Activated CD8-positive, alpha-beta memory T cell treated with anti-CD3 and anti-CD28 coated beads, Interleukin-2, amount 50 U/mL, for 48 hours (primary cell): ENCODE measurements around the gene KCNAB3.
A peak's percentile ranks its signal among the peaks of the same experiment; 100 is the strongest.

Experiments
- DNase-seq: peaks from one replicate; pipeline ENCODE4 v3.0.0-alpha.2; 2020

KCNAB3 gene

DNA sequence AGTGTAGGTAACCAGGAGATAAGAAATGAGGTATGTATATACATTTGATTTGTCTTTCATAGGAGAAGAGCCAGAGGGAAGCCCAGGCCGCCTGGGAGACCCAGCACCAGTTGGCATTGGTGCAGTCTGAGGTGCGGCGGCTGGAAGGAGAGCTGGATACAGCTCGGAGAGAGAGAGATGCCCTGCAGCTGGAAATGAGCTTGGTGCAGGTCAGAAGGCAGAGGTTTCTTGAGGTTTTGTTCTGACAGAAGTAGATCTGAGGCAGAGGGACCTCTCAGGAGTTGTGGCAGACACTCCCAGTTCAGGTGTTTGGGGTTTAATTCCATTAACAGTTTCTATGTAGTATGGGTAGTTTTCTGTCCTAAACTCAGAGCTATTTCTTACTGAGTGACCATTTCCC, 10.4 kb upstream of the KCNAB3 start:
- no peak for DNase-seq

DNA sequence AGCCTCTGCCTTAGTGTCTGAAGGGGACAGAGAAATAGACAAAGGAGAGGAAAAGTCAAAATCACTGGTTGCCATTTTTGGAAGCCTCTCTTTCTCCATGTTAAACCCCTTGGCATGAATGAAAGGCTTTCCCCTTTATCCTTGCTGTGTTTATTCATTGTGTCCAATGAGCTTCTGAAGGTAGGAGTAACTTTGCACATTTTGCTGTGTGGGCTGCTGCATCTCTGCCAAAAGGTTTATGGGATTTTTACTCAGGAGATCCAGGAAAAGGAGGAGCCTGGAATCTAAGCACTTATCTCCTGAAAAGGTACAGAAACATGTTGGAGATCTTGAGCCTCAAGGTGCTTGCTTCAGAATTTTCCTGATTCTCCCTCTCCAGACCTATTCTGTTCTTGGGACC, 6.2 kb upstream of the KCNAB3 start:
- no peak for DNase-seq

DNA sequence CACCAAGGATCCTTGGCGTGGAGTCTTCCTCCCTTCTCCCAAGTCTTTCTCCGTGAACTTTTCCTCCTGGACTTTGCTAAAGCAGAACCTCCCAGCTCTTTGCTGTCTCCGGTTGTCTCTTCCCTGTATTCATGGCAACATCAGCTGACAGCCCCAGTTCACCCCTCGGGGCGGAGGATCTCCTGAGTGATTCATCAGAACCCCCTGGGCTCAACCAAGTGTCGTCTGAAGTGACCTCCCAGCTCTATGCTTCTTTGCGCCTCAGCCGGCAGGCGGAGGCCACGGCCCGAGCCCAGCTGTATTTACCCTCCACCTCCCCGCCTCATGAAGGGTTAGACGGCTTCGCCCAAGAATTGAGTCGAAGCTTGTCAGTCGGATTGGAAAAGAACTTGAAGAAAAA, 3.3 kb upstream of the KCNAB3 start:
- peak; percentile 69 for DNase-seq

DNA sequence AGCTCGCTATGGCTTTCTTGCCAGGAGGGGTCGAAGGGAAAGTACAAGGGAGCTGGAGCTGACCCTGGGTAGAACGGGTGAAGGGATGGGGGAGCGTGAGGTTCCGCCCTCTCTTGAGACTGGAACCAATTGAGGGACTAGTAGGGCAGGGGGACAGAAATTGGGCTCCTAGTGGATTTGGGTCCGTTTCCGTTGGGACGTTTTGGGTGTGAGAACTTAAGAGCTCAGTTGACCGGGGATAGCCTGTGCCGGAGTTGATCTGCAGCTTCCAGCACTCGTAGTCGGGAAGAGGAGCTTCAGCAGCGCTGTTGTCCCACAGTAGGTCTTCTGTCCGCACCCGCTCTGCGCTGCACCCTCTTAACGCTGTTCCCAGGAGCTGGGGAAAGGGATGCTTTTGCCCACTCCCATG, 2.8 kb upstream of the KCNAB3 start:
- peak; percentile 67 for DNase-seq

DNA sequence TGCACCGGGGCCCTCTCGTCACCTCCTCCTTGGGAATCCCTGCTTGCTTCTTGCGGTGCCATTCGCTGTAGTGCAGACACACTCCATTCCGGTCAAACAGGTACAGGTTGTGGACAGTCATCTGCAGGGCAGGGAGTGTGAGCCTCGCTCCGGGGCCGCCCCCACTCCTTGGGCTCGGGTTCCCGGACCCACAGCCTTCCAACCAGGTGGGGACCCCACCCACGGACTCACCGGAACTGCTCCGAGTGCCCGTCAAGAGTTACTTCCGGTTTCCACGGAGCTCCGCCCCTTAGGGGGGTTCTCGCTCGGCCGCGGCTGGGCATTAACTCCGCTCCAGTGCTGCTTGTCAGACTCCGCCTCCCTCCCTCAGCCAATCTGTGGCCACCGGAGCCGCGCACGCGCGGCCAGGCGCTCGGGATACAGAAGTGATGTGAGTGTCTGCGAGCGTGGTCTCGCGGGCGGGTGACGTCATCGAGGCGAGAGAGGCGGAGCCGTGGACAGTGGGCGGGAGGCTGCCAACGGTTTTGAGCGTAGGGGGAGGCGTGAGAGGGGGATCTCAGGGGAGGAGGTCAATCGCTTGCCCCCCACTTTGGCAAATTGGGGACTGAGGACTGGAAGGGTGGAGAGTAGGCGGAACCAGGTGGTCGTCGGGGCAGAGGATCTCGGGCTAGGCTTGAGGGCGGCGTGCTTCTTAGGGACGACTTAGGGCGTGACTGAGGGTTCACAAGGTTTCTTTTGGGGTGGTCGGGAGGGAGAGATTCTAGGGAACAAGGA, 2.2 kb upstream of the KCNAB3 start, which contains the start of the genes CNTROB and TRAPPC1:
TSS of gene CNTROB (plus strand) at position 498 of the 774 bp plus-strand sequence. CDS start 874 bp downstream, outside the sequence.
TSS of gene TRAPPC1 (minus strand) at position 238 of the 774 bp plus-strand sequence. CDS start at position 121, 117 bp downstream.
- DNase-seq: peak; percentile 100

DNA sequence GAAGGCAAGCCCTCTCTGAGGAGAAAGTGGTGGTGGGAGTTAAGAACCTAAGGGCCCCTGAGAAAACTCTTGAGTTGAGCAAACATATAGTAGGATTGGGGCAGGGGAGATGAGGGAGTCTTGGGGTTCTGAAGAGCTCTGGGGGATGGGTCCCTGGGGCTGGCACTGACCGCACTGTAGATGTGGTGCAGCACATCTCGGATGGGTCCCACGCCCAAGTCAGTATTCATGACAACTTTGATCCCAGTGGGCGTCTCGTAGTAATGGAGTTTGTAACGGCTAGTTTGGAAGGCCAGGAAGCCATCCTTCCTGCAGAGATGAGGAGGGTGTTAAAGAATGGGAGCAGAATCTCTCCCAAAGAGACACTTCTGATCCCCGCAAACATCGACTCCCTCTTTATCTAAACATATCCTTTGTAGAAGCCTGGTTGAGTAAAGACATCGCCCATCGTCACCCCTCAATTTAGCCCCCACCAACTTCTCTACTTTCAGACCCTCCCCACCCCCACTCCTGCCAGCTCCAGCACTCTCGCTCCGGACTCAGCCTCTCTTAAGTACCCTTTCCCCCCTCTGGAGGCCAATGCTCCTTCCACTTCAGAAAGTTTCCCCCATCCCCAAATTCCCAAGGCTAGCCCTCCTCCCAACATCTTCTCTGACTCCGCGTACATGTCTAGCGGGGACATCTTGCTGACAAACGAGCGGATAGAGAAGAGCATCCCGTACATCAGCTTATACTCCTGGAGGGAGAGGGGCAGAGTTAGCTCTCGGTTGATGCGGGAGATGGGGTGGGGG, 1.4 kb upstream of the KCNAB3 start:
- no peak for DNase-seq

DNA sequence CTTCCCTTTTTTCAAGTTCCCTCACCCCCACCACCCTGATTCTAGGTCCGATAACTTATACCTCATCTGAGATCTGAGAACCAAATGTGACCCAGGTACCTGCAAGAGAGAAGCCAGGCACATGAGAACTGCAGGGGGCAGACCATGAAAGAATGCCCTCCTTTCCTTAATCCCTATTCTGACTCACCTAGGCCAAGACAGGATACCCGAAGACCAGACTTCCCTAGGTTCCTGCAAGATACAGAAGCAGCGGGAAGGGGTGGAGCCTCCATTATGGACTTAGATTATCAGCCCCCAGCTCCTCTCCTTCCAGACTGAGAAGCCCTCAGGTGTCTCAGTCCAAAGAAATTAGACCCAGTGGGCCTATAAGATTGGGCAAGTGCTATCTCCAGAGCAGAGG, 2.1 kb downstream of the KCNAB3 start:
- no peak for DNase-seq

DNA sequence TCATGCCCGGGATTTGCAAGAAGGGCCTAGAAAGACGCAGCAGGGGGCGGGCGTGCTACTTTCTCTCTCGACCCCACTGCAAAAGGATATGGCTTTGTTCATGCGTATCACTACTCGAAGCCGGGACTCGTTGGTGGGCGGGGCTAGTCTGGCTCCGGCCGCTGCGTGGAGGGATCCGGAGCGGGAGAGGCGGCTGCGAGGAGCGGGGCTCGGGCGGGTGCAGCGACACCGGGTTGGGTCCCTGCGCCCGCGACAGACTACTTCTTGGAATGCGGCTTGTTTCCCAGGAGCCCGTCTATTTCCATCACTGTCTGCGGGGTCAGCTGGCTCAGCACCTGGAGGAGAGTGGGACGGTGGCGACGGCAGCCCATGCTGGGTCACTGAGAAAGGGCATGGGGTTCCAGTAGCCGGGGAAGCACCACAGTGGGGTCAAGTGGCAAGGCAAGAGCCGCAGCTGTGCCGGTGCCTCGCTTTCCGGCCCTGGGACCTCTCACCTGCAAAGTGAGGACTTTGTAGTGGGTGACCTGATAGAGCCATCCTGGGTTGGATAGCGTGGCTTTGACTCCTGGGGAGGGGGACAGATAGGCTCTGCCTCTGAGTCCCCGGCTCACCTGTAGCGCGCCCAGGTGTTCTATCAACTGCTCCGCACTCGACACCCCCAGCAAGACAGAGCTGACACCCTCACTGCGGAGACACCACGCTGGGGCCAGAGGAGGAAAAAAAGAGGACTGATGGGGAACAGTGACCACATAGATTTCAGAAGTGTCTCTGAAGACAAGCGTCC, 6.6 kb downstream of the KCNAB3 start:
- DNase-seq: peak; percentile 87

DNA sequence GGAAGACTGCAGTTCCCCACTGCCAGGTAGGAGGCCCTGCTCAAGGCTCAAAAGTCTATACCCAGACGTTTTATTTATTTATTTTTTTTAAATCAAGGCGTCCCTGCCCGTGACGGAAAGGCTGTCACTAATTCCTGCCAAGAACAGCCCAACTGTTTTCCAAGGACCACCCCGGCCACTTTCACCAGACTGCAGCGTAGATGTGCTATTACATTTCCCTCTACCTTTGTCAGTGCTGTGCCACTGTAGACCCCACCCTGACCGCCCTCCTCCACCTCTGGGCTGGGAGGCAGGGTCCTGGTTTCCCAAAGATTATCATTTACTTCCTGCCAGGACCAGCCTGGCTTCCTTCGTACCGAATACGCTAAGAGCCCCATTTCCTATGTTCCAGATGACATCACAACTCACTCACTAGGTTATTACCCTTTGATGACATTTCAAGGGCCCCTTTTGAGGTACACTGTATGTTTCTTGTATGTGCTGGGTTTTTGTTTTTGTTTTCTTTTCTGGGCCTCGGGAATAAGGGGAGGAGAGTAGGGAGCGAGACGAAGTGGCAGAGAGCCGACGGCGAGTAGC, 7.3 kb downstream of the KCNAB3 start:
- no peak for DNase-seq

DNA sequence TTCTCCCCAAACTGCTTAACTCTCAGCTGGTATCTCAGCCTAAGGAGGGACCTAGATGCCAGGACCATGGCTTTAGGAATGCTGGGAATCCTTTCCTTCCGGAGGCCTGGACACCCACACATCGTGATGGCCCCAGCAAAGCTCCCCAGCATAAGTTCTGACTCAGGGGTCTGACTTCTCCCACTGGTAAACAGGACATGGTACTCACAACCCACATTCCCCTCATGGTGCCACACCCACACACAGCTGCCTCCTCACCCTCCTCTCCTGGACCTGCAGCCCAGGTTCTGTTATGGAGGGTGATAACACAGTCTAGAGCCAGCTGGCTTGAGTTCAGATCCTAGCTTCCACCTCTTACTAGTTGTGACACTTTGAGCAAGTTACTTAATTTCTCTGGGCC, 12.8 kb downstream of the KCNAB3 start:
- no peak for DNase-seq

DNA sequence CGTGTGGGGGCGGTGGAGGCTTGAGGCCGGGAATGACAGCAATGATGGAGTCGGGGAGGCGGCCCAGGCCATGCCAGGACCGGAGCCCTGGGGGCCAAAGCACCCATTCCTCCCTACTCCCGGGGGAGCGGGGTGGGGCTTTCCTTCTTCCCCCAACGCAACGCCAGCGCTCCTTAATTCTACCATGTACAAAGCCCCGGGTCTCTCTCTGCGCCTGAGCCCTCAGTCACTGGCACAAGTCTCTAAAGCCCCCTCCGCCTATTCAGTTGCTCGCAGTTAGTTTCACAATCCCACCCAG, 13.3 kb downstream of the KCNAB3 start:
- DNase-seq: no peak

DNA sequence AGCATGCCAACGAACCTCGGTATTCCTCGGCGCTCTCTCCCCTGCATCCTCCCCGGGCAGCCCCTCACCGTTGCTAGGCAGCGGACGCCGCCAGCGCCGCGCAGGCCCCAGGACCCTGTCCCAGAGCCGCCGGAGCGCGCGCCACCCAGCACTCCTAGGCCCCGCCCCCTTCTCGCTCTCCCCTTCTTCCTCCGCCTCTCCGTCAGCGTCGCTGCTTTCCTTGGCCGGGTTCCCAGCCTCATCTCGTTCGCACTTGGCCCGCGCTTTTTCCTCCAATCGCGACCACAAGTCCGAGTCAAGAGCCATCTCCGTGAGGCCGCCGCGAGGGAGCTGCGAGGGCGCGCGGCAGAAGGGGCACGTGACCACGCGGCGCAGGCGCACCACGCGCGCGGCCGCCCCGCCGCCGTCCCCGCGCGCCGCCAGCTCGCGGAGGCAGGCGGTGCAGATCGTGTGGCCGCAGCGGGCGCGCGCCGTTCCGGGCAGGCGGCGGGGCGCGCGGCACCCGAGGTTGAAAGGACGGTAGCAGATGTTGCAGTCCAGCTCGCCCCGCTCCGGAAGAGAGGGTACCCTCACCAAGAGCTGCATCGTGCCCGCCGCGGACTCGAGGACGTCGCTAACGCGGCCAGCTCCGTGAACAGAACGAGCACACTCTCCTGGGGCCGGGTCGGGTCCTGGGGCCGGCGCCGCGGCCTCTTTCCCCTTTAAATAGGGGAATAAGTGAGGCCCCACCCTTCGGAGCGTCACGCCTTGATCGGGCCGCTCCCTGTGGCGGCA, 13.9 kb downstream of the KCNAB3 start, which contains the start of gene RNF227:
TSS of gene RNF227 (minus strand) at position 679 of the 774 bp plus-strand sequence. CDS start at position 585, 94 bp downstream.
- peak; percentile 93 for DNase-seq

DNA sequence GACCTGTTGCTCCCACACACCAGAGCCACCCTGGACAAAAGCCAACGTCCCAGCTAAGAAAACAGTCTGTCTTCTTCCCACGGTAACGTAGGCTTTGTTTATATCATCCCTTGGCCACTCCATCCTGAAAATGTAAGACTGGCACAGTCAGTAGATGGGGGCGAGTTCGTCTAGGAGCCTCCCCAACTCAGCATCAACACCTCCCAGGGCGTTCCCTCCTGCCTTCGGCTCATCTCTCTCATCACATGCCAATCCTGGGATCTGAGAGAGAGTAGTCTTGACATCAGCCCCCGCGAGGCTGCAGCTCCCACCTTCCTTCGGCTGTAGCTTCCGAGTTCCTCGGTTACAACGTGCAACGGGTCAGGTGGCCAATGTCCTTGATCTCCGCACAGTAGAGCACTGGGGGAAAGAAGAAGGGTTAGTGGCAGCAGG, 14.5 kb downstream of the KCNAB3 start:
- no peak for DNase-seq

DNA sequence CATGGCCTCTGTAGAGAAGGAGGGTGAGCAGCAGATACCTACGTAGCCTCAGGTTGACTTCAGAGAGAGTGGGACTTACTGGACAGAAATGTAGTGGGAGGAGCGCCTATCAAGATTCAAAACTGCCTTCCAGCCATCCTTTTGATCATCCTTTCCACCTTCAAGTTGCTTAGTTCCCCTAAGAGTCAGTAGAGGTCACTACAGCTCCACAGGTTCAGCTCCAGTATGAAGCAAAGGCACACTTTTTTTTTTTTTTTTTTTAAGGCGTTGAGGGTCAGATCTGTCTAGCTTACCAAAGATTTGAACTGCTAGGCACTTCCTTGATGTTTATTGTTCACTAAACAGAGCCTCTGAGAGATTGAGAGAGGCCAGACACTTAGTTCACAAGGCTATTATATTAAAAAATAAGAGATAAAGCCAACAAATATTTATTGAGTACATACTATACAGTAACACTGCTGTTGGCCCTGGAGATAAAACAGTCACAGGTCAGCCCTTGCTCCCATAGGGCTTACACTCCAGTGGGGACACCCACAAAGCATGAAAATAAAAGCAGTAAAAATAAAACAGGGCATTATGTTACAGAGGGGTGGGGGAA, 16.6 kb downstream of the KCNAB3 start:
- DNase-seq: no peak

DNA sequence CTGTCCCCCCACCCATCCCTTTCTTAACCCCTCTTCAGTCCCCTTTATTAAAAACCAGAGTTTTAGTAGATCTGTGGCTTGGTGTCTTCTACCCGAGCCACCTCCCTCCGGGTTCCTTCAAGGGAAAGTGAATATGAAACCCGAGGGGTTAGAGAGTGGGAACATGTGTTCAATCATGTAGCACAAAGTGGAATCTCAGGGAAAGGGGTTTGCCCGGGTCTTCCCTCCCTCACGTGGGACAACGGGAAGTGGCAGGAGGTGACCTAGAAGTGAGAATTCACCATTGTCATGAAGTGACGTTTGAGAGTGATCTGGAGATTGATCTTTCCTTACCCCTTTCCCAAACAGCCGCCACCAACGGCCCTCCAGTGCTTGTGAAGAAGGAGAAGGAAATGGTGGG, 18.5 kb downstream of the KCNAB3 start:
- DNase-seq: no peak

DNA sequence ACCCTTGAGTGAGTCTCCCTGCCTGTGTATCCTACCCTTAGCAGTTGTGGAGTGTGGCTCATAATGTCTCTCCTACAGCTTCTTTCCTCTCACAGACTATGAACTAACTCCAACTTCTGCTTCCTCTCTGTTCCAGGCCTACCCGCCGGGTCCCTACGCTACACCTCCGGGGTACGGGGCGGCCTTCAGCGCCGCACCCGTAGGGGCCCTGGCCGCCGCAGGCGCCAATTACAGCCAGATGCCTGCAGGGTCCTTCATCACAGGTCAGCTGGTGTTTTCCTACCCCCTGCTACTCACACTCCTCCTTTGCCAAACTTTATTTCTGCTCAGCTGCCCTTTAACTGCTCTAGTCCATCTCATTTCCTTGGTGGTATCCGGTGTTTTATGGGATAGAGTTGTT, 18.9 kb downstream of the KCNAB3 start:
- no peak for DNase-seq

DNA sequence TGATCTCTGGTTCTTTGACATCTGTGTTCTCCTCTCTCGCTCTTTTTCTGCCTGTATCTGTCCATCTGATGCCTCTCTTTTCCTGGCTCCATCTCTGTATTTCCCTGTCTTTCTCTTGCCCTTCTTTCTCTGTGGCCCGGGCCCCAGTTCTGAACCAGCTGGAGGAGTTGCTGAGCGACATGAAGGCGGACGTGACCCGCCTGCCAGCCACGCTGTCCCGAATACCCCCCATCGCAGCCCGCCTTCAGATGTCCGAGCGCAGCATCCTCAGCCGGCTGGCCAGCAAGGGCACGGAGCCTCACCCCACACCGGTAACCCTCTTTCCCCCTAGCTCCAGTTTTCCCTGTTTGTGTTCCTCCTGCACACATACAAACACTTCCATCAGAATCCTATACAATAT, 19.4 kb downstream of the KCNAB3 start:
- no peak for DNase-seq

DNA sequence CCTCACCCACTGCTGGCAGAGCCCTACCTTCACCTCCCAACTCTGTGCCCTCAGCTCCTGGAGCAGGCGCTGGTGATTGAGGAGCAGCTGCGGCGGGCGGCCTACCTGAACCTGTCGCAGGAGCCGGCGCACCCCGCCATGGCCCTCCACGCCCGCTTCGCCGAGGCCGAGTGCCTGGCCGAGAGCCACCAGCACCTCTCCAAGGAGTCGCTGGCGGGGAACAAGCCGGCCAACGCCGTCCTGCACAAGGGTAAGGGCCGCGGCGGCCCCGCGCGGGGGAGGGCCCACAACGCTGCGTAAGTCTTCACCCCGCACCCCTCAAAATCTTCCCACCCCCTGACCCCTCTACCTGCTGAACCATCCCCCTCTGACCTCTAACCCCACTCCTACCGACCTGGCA, 20.6 kb downstream of the KCNAB3 start:
- DNase-seq: no peak

DNA sequence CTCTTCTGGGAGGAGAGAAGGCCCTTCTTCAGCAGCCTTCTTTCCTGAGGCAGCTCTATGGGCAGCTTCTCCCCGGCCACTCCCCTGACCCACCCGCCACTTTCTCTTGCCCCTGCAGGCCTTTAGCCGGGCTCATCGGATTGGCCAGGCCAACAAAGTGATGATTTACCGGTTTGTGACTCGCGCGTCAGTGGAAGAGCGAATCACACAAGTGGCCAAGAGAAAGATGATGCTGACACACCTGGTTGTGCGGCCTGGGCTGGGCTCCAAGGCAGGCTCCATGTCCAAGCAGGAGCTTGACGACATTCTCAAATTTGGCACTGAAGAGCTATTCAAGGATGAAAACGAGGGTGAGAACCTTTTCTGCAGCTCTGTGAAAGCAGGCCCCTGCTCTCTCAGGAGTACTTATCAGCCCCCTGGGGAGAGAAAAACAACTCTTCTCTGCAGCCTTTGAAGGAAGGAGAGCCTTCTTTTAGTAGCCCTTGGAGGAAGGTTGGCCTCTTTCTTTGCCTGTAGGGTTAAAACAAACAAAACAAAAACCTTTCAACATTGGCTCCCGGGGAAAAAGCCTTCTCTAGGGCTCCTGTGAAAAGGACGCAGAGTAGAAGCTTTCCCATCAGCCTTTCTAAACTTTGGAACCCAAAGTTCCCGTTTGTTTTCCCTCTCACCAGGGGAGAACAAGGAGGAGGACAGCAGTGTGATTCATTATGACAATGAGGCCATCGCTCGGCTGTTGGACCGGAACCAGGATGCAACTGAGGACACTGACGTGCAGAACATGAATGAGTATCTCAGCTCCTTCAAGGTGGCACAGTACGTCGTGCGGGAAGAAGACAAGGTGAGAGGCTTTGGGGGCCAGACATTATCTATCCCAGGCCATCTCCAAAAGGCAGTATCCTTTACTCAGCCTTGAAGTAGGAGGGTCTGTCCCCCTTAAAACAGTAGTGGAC, 26.2 kb downstream of the KCNAB3 start:
- no peak for DNase-seq

DNA sequence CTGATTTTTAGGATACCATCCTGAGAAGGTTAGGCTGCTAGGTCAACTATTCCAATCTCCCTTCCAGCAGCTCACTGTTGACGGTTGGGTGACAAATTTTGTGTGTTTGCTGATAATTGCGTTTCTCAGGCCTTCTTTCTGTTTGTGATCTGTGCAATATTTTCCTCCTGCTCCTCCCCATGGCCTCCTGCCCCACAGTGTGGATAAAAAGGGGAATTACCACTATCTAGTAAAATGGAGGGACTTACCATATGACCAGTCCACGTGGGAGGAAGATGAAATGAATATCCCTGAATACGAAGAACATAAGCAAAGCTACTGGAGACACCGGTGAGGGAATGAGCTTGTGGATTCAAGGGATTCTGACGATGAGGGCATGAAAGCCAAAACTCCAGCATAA, 31.9 kb downstream of the KCNAB3 start:
- DNase-seq: peak; percentile 38

DNA sequence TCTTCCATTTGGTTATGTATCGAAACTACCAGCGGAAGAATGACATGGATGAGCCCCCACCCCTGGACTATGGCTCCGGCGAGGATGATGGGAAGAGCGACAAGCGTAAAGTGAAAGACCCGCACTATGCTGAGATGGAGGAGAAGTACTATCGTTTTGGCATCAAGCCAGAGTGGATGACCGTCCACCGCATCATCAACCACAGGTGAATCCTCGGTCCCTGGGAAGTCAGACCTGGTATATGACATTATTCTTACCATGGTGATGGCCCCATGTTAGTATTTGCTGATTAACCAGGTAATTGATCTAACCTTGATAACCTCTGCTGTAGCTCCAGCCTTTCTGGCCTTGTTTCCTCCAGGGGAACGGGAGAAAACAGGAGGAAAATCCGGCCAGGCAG, 32.6 kb downstream of the KCNAB3 start:
- DNase-seq: peak; percentile 39
